GM12892 (cell line): Measurements from ENCODE around the gene NES.

ENCODE experiments used
- POLR2A ChIP-seq: IDR thresholded peaks from 2 replicates; pipeline ENCODE4 v1.6.1; 2011; ENCODE audit warnings: low read depth, low read length, control low read depth
- POLR2AphosphoS5 ChIP-seq: IDR thresholded peaks from 2 replicates; pipeline ENCODE4 v1.6.1; 2011; ENCODE audit warnings: low read depth, low read length, control low read depth
- TAF1 ChIP-seq: IDR thresholded peaks from 2 replicates; pipeline ENCODE4 v1.6.1; 2011; ENCODE audit warnings: low read depth, mild to moderate bottlenecking, control low read depth, low read length, borderline replicate concordance

DNA sequence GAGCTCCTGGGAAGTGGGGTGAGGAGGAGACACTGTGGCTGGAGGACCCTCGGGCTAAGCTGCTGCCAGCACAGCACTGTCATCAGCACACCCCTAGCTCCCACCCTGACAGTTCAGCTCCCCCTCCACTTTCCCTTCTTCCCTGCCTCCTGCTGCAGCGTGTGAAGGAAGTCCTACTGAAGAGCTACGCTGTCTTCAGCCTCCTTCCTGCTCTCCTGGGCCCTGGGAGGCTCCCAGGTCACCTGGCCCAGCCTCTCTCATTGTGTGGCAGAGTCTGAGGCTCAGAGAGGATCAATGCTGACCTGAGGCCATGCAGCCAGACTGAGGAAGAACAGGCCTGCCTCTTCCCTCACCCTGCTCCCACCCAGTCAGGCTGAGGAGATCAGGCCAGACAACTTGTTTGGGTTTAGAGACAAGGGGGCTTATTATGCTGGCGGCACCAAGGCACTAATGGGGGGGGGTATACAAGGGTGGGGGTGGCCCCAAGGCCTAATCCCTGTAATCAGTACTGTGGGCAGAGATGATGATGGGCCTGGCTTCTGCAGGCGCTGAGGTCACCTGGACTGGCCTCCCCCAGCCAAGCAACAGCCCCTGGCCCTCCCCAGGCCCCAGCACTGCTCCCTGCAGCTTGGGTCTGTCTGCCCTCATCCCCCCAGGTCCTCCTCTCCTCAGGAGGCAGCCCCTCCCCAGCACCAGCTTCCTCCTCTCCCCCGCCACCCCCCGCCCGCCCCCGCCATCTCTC lies 9.1 kb downstream of the NES start:
- TF ChIP-seq POLR2A (no peak), POLR2AphosphoS5 (no peak), TAF1 (no peak)
